Neural cell (in vitro differentiated cells): ENCODE measurements around the gene NDUFS7. TPM values are rescaled to one million over a fixed set of nuclear protein-coding genes. Genes with fewer than 3 reads are reported as not detected.

ENCODE experiments used
- H2AFZ ChIP-seq: fragments of 200-600, 300-800 bp; sonication (generic), shearing (Covaris generic); 2 replicates; pipeline ENCODE4 v1.6.0; 2014; ENCODE audit warnings: low read depth, mild to moderate bottlenecking, antibody characterized with exemption, low read length, moderate library complexity
- H3F3A ChIP-seq: fragments of 200-600 bp; shearing (Covaris generic); 2 replicates; pipeline ENCODE4 v1.6.1; 2016; ENCODE audit warnings: mild to moderate bottlenecking, moderate library complexity, mixed read lengths, antibody characterized with exemption, low read length; ENCODE audit not compliant: insufficient read depth, poor library complexity, severe bottlenecking
- H3K27ac ChIP-seq: fragments of 200-600, 300-800 bp; sonication (generic), shearing (Covaris generic); 2 replicates; pipeline ENCODE4 v1.5.1; 2014; ENCODE audit warnings: mild to moderate bottlenecking, low read length, moderate library complexity
- H3K27me3 ChIP-seq: fragments of 300-800, 200-600 bp; sonication (generic), shearing (Covaris generic); 2 replicates; pipeline ENCODE4 v1.6.0; 2014; ENCODE audit warnings: mild to moderate bottlenecking, low read depth, low read length, moderate library complexity; ENCODE audit not compliant: insufficient read depth
- H3K36me3 ChIP-seq: fragments of 300-800, 200-600 bp; sonication (generic), shearing (Covaris generic); 2 replicates; pipeline ENCODE4 v1.5.1; 2014; ENCODE audit warnings: mild to moderate bottlenecking, antibody characterized with exemption, low read length, moderate library complexity; ENCODE audit not compliant: insufficient read depth
- H3K4me2 ChIP-seq: fragments of 300-800, 200-600 bp; sonication (generic), shearing (Covaris generic); 2 replicates; pipeline ENCODE4 v1.6.0; 2014; ENCODE audit warnings: mild to moderate bottlenecking, low read length
- H3K4me3 ChIP-seq: fragments of 300-800, 200-600 bp; sonication (generic), shearing (Covaris generic); 2 replicates; pipeline ENCODE4 v1.5.1; 2014; ENCODE audit warnings: mild to moderate bottlenecking, low read length, moderate library complexity
- H3K79me2 ChIP-seq: fragments of 200-600 bp; shearing (Covaris generic); replicated peaks from 2 replicates; pipeline ENCODE4 v1.6.0; 2014; ENCODE audit warnings: mild to moderate bottlenecking, low read length, moderate library complexity; ENCODE audit not compliant: insufficient read depth
- H3K9ac ChIP-seq: fragments of 300-800, 200-600 bp; sonication (generic), shearing (Covaris generic); 2 replicates; pipeline ENCODE4 v1.6.1; 2016; ENCODE audit warnings: mild to moderate bottlenecking, low read length, mixed read lengths
- H3K9me2 ChIP-seq: fragments of 200-600 bp; shearing (Covaris generic); 2 replicates; pipeline ENCODE4 v1.6.1; 2016; ENCODE audit warnings: mild to moderate bottlenecking, low read length, mixed read lengths; ENCODE audit not compliant: insufficient read depth
- H3K9me3 ChIP-seq: fragments of 200-600, 300-800 bp; sonication (generic), shearing (Covaris generic); 2 replicates; pipeline ENCODE4 v1.6.1; 2016; ENCODE audit warnings: mild to moderate bottlenecking, mixed run types, low read length, moderate library complexity, mixed read lengths
- H4K20me1 ChIP-seq: fragments of 200-600 bp; shearing (Covaris generic); 2 replicates; pipeline ENCODE4 v1.6.1; 2016; ENCODE audit warnings: mild to moderate bottlenecking, mixed run types; ENCODE audit not compliant: insufficient read depth
- CTCF ChIP-seq: fragments of 450-650 bp; IDR thresholded peaks from 2 replicates; pipeline ENCODE4 v1.5.1; 2014; ENCODE audit warnings: antibody characterized with exemption, mild to moderate bottlenecking, moderate library complexity; ENCODE audit not compliant: poor library complexity, severe bottlenecking
- EP300 ChIP-seq: fragments of 450-650 bp; conservative IDR thresholded peaks from 2 replicates; pipeline ENCODE4 v1.6.1; 2014; ENCODE audit warnings: antibody characterized with exemption, mild to moderate bottlenecking, moderate library complexity; ENCODE audit not compliant: poor library complexity, severe bottlenecking
- EZH2 ChIP-seq: fragments of 200-600, 300-800 bp; shearing (Covaris generic), sonication (generic); IDR thresholded peaks from 2 replicates; pipeline ENCODE4 v1.6.1; 2014; ENCODE audit warnings: antibody characterized with exemption, low read length, borderline replicate concordance, mild to moderate bottlenecking; ENCODE audit not compliant: insufficient read depth, poor library complexity, severe bottlenecking
- MXI1 ChIP-seq: fragments of 450-650 bp; conservative IDR thresholded peaks from 2 replicates; pipeline ENCODE4 v1.6.1; 2014; ENCODE audit warnings: antibody characterized with exemption, mild to moderate bottlenecking; ENCODE audit not compliant: poor library complexity, severe bottlenecking
- POLR2AphosphoS5 ChIP-seq: IDR thresholded peaks from 2 replicates; pipeline ENCODE4 v1.6.1; 2012
- RAD21 ChIP-seq: fragments of 450-650 bp; conservative IDR thresholded peaks from 2 replicates; pipeline ENCODE4 v1.6.1; 2014; ENCODE audit warnings: antibody characterized with exemption, mild to moderate bottlenecking, moderate library complexity
- REST ChIP-seq: IDR thresholded peaks from 2 replicates; pipeline ENCODE4 v1.6.1; 2012; ENCODE audit warnings: borderline replicate concordance
- SMC3 ChIP-seq: fragments of 450-650 bp; conservative IDR thresholded peaks from 2 replicates; pipeline ENCODE4 v1.6.1; 2014; ENCODE audit warnings: antibody characterized with exemption, mild to moderate bottlenecking, moderate library complexity; ENCODE audit not compliant: poor library complexity
- TAF1 ChIP-seq: IDR thresholded peaks from 2 replicates; pipeline ENCODE4 v1.6.1; 2012; ENCODE audit warnings: low read depth
- polyA plus RNA-seq: library from polyadenylated mRNA; depleted of rRNA; stranded (reverse); fragments of >200 nt; gene quantifications from 2 replicates; pipeline ENCODE4 v1.2.3, GENCODE V29; 2014

Gene NDUFS7
- polyA plus RNA-seq, 1 donor from 2014 or later = 196 TPM

GRCh38 chr19:1382250-1382649 is 1.5 kb upstream of the NDUFS7 start:
- H3K4me2 ChIP-seq = no peak overlapping the region
- TF ChIP-seq REST (no peak), RAD21 (no peak), TAF1 (no peak), CTCF (no peak), SMC3 (no peak), EP300 (no peak), MXI1 (no peak), EZH2 (no peak)

GRCh38 chr19:1383017-1383311 is 743 bp upstream of the NDUFS7 start:
- Histone ChIP-seq H3K9me2 (no peaks in the 10 kb centered on the region), H3K9ac (no peak overlapping the region), H3K9me3 (no peaks in the 10 kb centered on the region), H2AFZ (no peak overlapping the region), H4K20me1 (no peaks in the 10 kb centered on the region), H3K4me3 (peak overlapping the region; percentile 99), H3K27me3 (no peaks in the 10 kb centered on the region), H3F3A (no peaks in the 10 kb centered on the region), H3K36me3 (no peaks in the 10 kb centered on the region), H3K27ac (no peak overlapping the region), H3K4me2 (no peak overlapping the region), H3K79me2 (peaks cover 10% of the 10 kb centered on the region)
- TF ChIP-seq EZH2 = no peak
- no peak for TF ChIP-seq POLR2AphosphoS5
- TF ChIP-seq TAF1 = no peak
- no peak for TF ChIP-seq MXI1
- no peak for TF ChIP-seq EP300
- no peak for TF ChIP-seq CTCF
- no peak for TF ChIP-seq REST
- no peak for TF ChIP-seq RAD21
- no peak for TF ChIP-seq SMC3

More at GRCh38 chr19:1382250-1382649, 1.5 kb upstream of the NDUFS7 start:
- H3K79me2 ChIP-seq = peaks cover 10% of the 10 kb centered on the region
- H3K27me3 ChIP-seq = no peaks in the 10 kb centered on the region
- no peak overlapping the region for H3K4me3 ChIP-seq
- no peaks in the 10 kb centered on the region for H3F3A ChIP-seq
- no peaks in the 10 kb centered on the region for H3K36me3 ChIP-seq
- no peak overlapping the region for H2AFZ ChIP-seq
- H3K9me3 ChIP-seq = no peaks in the 10 kb centered on the region
- no peaks in the 10 kb centered on the region for H3K9me2 ChIP-seq
- H3K9ac ChIP-seq = no peak overlapping the region
- no peak overlapping the region for H3K27ac ChIP-seq
- no peaks in the 10 kb centered on the region for H4K20me1 ChIP-seq
